ENCODE data around the gene BAAT.
"Not testable (repeated sequence)": the region's sequence is repeated elsewhere in the genome, so short reads cannot be mapped to it uniquely, and the experiment has no call there.

Gene BAAT

DNA sequence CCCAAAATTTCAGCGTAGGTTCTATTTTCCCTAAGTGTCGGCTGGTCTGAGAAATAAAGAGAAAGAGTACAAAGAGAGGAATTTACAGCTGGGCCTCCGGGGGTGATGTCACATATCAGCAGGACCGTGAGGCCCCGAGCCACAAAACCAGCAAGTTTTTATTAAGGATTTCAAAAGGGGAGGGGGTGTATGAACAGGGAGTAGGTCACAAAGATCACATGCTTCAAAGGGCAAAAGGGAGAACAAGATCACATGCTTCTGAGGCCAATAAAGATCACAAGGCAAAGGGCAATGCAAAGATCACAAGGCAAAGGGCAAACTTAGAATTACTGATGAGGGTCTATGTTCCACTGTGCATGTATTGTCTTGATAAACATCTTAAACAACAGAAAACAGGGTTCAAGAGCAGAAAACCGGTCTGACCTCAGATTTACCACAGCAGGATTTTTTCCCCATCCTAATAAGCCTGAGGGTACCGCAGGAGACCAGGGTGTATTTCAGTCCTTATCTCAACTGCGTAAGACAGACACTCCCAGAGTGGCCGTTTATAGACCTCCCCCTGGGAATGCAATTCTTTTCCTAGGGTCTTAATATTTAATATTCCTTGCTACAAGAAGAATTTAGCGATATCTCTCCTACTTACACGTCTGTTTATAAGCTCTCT lies at the start of gene BAAT:
Gene BAAT, minus strand, starts transcription at position 134 of the 664 bp plus-strand sequence. CDS start 13,602 bp downstream, outside the sequence.
- not testable (repeated sequence) for H3K4me3 ChIP-seq (ENCODE audit: low read depth, low read length); DNase-seq (ENCODE audit: low read depth)

DNA sequence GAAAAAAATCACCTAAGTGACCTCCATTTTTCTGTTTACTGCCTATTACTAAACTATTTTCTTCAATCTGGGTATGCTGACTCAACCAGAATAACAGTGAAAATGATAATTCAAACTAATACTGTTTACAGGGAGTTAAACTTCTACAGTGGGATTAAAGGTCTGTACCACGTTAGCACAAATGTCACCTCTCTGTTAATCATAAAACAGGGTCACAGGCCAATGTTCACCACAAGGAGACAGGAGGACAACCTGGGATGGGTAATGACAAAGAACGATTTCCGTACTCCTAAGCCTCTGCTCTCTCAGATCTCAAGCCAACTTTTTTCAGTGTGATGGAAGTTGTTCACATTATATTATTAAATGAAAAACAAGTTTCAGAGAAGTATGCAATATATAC lies 48.4 kb upstream of the BAAT start:
- TF ChIP-seq, protein P1, sequence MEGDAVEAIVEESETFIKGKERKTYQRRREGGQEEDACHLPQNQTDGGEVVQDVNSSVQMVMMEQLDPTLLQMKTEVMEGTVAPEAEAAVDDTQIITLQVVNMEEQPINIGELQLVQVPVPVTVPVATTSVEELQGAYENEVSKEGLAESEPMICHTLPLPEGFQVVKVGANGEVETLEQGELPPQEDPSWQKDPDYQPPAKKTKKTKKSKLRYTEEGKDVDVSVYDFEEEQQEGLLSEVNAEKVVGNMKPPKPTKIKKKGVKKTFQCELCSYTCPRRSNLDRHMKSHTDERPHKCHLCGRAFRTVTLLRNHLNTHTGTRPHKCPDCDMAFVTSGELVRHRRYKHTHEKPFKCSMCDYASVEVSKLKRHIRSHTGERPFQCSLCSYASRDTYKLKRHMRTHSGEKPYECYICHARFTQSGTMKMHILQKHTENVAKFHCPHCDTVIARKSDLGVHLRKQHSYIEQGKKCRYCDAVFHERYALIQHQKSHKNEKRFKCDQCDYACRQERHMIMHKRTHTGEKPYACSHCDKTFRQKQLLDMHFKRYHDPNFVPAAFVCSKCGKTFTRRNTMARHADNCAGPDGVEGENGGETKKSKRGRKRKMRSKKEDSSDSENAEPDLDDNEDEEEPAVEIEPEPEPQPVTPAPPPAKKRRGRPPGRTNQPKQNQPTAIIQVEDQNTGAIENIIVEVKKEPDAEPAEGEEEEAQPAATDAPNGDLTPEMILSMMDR (IDR thresholded peaks at IDR 0.05; ENCODE audit: low read depth, low read length, missing control alignments): no peak
- no peak overlapping the region for H3K4me3 ChIP-seq (ENCODE audit: low read depth, low read length)
- DNase-seq (ENCODE audit: low read depth): no peak

DNA sequence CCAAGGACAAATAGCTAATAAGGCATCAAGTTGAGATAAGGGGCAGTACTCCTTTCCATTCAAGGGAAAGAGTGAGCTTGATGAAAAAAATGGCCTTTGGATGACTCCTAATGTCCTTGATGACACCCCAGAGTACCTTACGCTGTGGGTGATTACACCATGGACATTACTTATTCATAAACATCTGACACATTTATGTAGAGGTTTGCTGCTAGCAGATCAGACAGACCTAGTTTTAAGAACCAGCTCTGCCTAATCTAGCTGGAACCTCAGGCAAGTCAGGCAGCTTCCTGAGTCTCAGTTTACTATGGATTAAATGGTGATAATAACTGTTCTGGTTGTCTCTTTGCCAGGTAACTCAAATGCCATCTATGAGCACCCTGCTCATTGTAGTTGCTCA lies 47.9 kb upstream of the BAAT start:
- no peak overlapping the region for H3K4me3 ChIP-seq (ENCODE audit: low read depth, low read length)
- TF ChIP-seq, protein P1 (IDR thresholded peaks at IDR 0.05; ENCODE audit: low read depth, low read length, missing control alignments): no peak
- no peak for DNase-seq (ENCODE audit: low read depth)

DNA sequence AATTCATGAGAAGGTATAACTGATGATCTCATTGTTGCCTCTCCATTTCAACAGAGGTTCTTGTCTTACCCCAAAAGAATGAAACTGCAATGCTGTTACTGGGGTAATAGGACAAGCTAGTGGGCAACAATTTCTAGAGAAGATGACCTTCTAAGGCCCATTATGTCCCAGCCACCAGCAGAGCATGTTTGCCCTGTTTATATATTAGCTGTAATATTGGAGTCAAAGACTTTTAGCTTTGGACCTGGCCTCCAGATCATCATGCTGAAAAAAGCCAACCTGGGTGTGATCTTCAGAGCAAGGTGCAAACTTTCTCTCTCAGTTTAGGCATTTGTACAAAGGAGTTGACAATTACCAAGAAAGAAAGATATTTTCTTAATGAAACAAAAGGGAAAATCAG lies 47.4 kb upstream of the BAAT start:
- TF ChIP-seq, protein P1 (IDR thresholded peaks at IDR 0.05; ENCODE audit: low read depth, low read length, missing control alignments): no peak
- no peak overlapping the region for H3K4me3 ChIP-seq (ENCODE audit: low read depth, low read length)
- no peak for DNase-seq (ENCODE audit: low read depth)

DNA sequence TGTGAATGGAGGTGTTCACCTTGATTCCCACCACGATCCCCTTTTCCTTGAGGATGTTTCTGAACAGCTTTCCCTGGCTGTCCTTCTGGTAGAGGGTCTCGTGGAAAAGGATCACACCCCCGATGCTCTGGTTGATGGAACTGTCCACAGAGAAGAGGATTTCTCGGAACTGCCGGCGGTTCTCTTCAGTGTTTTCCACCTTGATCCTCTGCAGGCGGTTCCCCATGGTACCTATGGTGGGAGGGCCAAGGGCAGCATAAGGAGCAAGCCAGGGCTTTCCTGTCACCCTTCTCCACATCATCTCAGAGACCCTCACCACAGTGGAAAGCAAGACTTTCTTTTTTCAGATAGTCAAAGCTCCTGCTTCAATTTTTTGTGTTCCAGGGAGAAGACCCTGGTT lies 44.9 kb upstream of the BAAT start:
- DNase-seq (ENCODE audit: low read depth): no peak
- TF ChIP-seq, protein P1 (IDR thresholded peaks at IDR 0.05; ENCODE audit: low read depth, low read length, missing control alignments): no peak

DNA sequence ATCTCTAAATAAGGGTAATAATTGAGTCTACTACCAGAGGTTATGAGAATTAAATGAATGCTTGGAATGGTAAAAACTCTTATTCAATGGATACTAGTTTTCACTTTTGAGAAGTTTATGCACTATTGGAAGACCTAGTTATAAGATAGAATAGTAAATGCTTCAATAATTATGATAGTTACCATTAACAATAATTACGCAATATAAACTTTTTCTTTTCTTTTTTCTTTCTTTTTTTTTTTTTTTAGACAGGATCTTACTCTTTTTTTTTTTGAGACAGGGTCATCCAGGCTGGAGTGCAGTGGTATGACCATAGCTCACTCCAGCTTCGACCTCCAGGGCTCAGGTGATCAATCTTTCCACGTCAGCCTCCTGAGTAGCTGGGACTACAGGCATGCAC lies 44.1 kb upstream of the BAAT start:
- H3K4me3 ChIP-seq (ENCODE audit: low read depth, low read length): no peak overlapping the region
- TF ChIP-seq, protein P1 (IDR thresholded peaks at IDR 0.05; ENCODE audit: low read depth, low read length, missing control alignments): no peak
- no peak for DNase-seq (ENCODE audit: low read depth)

More for the DNA sequence above, 44.9 kb upstream of the BAAT start:
- H3K4me3 ChIP-seq (ENCODE audit: low read depth, low read length): no peak overlapping the region

DNA sequence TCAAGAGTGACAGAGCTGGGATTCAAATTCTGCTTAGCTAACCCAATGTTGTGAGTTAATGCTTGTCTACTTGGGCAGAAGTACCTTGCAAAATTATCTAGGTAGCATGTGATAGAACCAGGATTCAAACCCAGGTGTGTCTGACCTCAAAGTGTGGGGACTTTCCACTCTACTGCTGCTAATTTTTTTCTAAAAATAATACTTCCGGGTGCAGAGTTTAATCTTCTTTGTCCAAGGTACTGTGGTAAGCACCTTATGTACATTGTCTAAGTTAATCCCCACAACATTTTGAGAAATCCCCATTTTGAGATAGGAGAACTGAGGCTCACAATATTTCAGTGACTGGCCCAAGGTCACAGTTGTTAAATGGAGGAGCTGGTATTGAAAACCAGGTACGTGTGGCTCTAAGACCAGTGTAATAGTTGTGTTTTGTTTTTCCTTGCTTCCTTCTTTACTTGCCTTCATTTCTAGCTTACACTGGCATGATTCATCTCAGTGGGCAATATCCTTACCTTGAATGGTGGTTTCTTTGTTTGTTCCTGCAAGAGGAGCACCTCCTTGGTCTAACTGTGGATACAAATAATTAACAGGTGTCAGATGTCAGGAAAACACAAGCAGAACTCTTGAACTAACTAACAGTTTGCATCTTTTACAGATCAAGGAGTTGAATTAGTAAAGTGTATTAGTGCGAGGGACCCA lies 43.3 kb upstream of the BAAT start:
- DNase-seq (ENCODE audit: low read depth): no peak
- TF ChIP-seq, protein P1 (IDR thresholded peaks at IDR 0.05; ENCODE audit: low read depth, low read length, missing control alignments): no peak

More for the DNA sequence above, 43.3 kb upstream of the BAAT start:
- H3K4me3 ChIP-seq (ENCODE audit: low read depth, low read length): no peak overlapping the region

Data from GM12864 (cell line).